Endothelial cell of umbilical vein (primary cell): Measurements from ENCODE around the gene SYTL1. TPM values are rescaled to one million over a fixed set of nuclear protein-coding genes. Genes with fewer than 3 reads are reported as not detected.

Source experiments
- BruUV-seq: library from RNA; stranded (reverse); fragments of 400-500 nt; replicated peaks from 2 replicates; lab custom pipeline; 2021; lab: Mats Ljungman, UMichigan
- CTCF ChIA-PET: fragments of 300-600, 350-600 bp; sonication (Branson Sonifier 250); formaldehyde crosslinking; loops from one replicate; lab custom pipeline; 2021; ENCODE audit warnings: antibody characterized with exemption, inconsistent platforms; lab: Charles Lee
- POLR2A ChIA-PET: fragments of 300-600, 350-600 bp; sonication (Branson Sonifier 250); formaldehyde crosslinking; loops from one replicate; lab custom pipeline; 2021; ENCODE audit warnings: antibody characterized with exemption, inconsistent platforms; lab: Charles Lee
- DNase-seq: peaks from one replicate; pipeline ENCODE4 v3.0.0-alpha.2; 2011; ENCODE audit warnings: low read depth, low spot score
- FAIRE-seq: peaks from 2 replicates; lab custom pipeline; 2011; peaks lifted over from hg19 to GRCh38; lab: Jason Lieb, UNC
- H2AFZ ChIP-seq: 2 replicates; pipeline ENCODE4 v1.6.0; 2012; ENCODE audit warnings: low read depth, low read length, control low read depth, inconsistent platforms
- H3K27ac ChIP-seq: 2 replicates; pipeline ENCODE4 v1.5.1; 2011; ENCODE audit warnings: low read depth, mild to moderate bottlenecking, control low read depth, low read length, moderate library complexity; ENCODE audit not compliant: insufficient read depth
- H3K27me3 ChIP-seq, 2 experiments: 2 replicates each; pipeline versions ENCODE4 v1.6.0 to v1.6.1; 2011; ENCODE audit warnings: low read length in 2 of 2, mixed read lengths in 1 of 2; ENCODE audit not compliant: control insufficient read depth in 2 of 2, insufficient read depth in 2 of 2
- H3K36me3 ChIP-seq, 2 experiments: 2 replicates in 1 of 2; 3 replicates in 1 of 2; pipeline ENCODE4 v1.5.1; 2011; ENCODE audit warnings: low read length in 2 of 2, mild to moderate bottlenecking in 1 of 2, moderate library complexity in 1 of 2; ENCODE audit not compliant: control insufficient read depth in 2 of 2, insufficient read depth in 2 of 2; ENCODE audit errors: extremely low read depth in 1 of 2
- H3K4me1 ChIP-seq: 3 replicates; pipeline ENCODE4 v1.5.1; 2011; ENCODE audit warnings: mild to moderate bottlenecking, low read length; ENCODE audit not compliant: control insufficient read depth, insufficient read depth; ENCODE audit errors: extremely low read depth
- H3K4me2 ChIP-seq: 2 replicates; pipeline ENCODE4 v1.6.1; 2011; ENCODE audit warnings: low read length, control low read depth, mixed read lengths; ENCODE audit not compliant: insufficient read depth
- H3K4me3 ChIP-seq, 3 experiments: fragments of 200-600 bp in 1 of 3; sonication (generic), shearing (Covaris generic) in 1 of 3; replicated peaks in 1 of 3; 2 replicates each; pipeline ENCODE4 v1.5.1; 2011 to 2016; ENCODE audit warnings: control low read depth in 3 of 3, low read length in 3 of 3, mild to moderate bottlenecking in 2 of 3, inconsistent platforms in 1 of 3, low read depth in 1 of 3, moderate library complexity in 1 of 3; ENCODE audit not compliant: insufficient read depth in 1 of 3
- H3K79me2 ChIP-seq: 2 replicates; pipeline ENCODE4 v1.6.0; 2012; ENCODE audit warnings: low read length, inconsistent platforms; ENCODE audit not compliant: control insufficient read depth, insufficient read depth
- H3K9ac ChIP-seq: replicated peaks from 2 replicates; pipeline ENCODE3; 2011; ENCODE audit warnings: low read length, control low read depth; ENCODE audit not compliant: insufficient read depth; ENCODE audit errors: extremely low read depth
- H3K9me1 ChIP-seq: replicated peaks from 3 replicates; pipeline ENCODE4 v1.6.0; 2011; ENCODE audit warnings: mild to moderate bottlenecking, low read length; ENCODE audit not compliant: control insufficient read depth, insufficient read depth; ENCODE audit errors: extremely low read depth
- H3K9me3 ChIP-seq: replicated peaks from 2 replicates; pipeline ENCODE4 v1.5.1; 2012; ENCODE audit warnings: low read length, inconsistent platforms; ENCODE audit not compliant: control insufficient read depth, insufficient read depth
- H4K20me1 ChIP-seq: replicated peaks from 2 replicates; pipeline ENCODE3; 2011; ENCODE audit warnings: mild to moderate bottlenecking, low read length; ENCODE audit not compliant: control insufficient read depth, insufficient read depth; ENCODE audit errors: extremely low read depth
- CTCF ChIP-seq, 2 donors: IDR thresholded peaks; 1 replicate in 1 of 2; 2 replicates in 1 of 2; pipeline ENCODE4 v1.5.1; 2011; ENCODE audit warnings: low read length in 2 of 2, mild to moderate bottlenecking in 2 of 2, moderate library complexity in 2 of 2, control low read depth in 1 of 2, inconsistent platforms in 1 of 2, low read depth in 1 of 2; ENCODE audit not compliant: insufficient read depth in 1 of 2; ENCODE audit errors: extremely low read depth in 1 of 2
- EZH2 ChIP-seq: IDR thresholded peaks from 2 replicates; pipeline ENCODE4 v1.6.1; 2012; ENCODE audit warnings: borderline replicate concordance, low read depth, mild to moderate bottlenecking, moderate library complexity, low read length, inconsistent platforms; ENCODE audit not compliant: severe bottlenecking
- FOS ChIP-seq: IDR thresholded peaks from 2 replicates; pipeline ENCODE4 v1.6.1; 2011; ENCODE audit warnings: mild to moderate bottlenecking, low read length, moderate library complexity, borderline replicate concordance; ENCODE audit not compliant: insufficient read depth
- GATA2 ChIP-seq: IDR thresholded peaks from 2 replicates; pipeline ENCODE4 v1.7.0; 2011; ENCODE audit warnings: low read depth, mild to moderate bottlenecking, moderate library complexity, mixed read lengths, low read length; ENCODE audit not compliant: insufficient read length, insufficient read depth
- JUN ChIP-seq: IDR thresholded peaks from 2 replicates; pipeline ENCODE4 v1.6.1; 2011; ENCODE audit warnings: borderline replicate concordance, low read depth; ENCODE audit not compliant: insufficient read length, insufficient read depth
- MAX ChIP-seq: IDR thresholded peaks from 2 replicates; pipeline ENCODE4 v1.6.1; 2011; ENCODE audit not compliant: insufficient read depth, insufficient read length
- MYC ChIP-seq: IDR thresholded peaks from one replicate; pipeline ENCODE4 v1.6.1; 2011; ENCODE audit warnings: mild to moderate bottlenecking, low read depth, low read length
- POLR2A ChIP-seq: IDR thresholded peaks from 2 replicates; pipeline ENCODE4 v1.6.1; 2012; ENCODE audit warnings: low read depth, mild to moderate bottlenecking, control low read depth, low read length
- POLR2AphosphoS5 ChIP-seq: IDR thresholded peaks from 2 replicates; pipeline ENCODE4 v1.6.1; 2012; ENCODE audit warnings: low read depth, mild to moderate bottlenecking, control low read depth, low read length, moderate library complexity; ENCODE audit not compliant: insufficient read depth
- dilution Hi-C: fragments of 300-500 bp; cut with MboI; formaldehyde crosslinking; loops from one replicate; pipeline ENCODE4 v1.15.0; 2019; ENCODE audit warnings: low sequenced_read_pairs; ENCODE audit not compliant: extremely low pct_ligation_motif_present
- intact Hi-C: fragments of 100-400 bp; cut with micrococcal nuclease; formaldehyde crosslinking; loops from one replicate; pipeline ENCODE4 v1.10.0; 2022
- polyA plus RNA-seq, 4 experiments: library from polyadenylated mRNA; depleted of rRNA in 3 of 4; stranded (reverse) in 3 of 4; unstranded in 1 of 4; fragments of >200 nt; gene quantifications; 2 replicates each; pipeline versions ENCODE4 v1.2.1 to v1.2.3, GENCODE V29; 2011 to 2012; ENCODE audit warnings: missing spikeins in 1 of 4
- total RNA-seq: library from RNA; stranded (reverse); gene quantifications from 2 replicates; pipeline ENCODE4 v1.2.3, GENCODE V29; 2021

SYTL1 gene
- total and polyA plus RNA-seq, 2 donors (not counting 3 experiments of a cell fraction or from before 2014, with no cell fraction given): 0.04 TPM; not detected in 1

- no peak for DNase-seq
- no peak for FAIRE-seq
- TF ChIP-seq GATA2 (no peak), FOS (no peak), MYC (no peak), JUN (no peak), MAX (no peak), CTCF (IDR thresholded peaks at IDR 0.05; ENCODE audit: extremely low read depth in 1 of 2, insufficient read depth in 1 of 2, low read depth in 1 of 2, low read length in 2 of 2) (no peak), EZH2 (no peak), POLR2A (no peak), POLR2AphosphoS5 (no peak)
- H3K27ac ChIP-seq: no peak overlapping the region
- no peak overlapping the region for H3K4me3 ChIP-seq
- peaks cover 7% of the 10 kb centered on the region for H3K4me1 ChIP-seq
- POLR2A ChIA-PET: no interaction called here
- no peaks in the 10 kb centered on the region for H3K36me3 ChIP-seq
- dilution Hi-C loops: no loop called here
- H3K9ac ChIP-seq: no peak overlapping the region
- no peaks in the 10 kb centered on the region for H3K79me2 ChIP-seq
- H3K9me1 ChIP-seq: no peaks in the 10 kb centered on the region
- no peak overlapping the region for H2AFZ ChIP-seq
- H3K27me3 ChIP-seq: peaks cover 2 to 5% of the 10 kb centered on the region in 2 experiments
- intact Hi-C loops: no loop called here
- CTCF ChIA-PET: interaction anchor here (1.5 to 3.0 kb wide), 4 partner anchors 11 to 41 kb away, joined by 4 to 22 read pairs (median 8); no protein-coding TSS in a partner anchor
- no peak overlapping the region for H3K4me2 ChIP-seq
- no TSS peak for BruUV-seq
- H4K20me1 ChIP-seq: no peaks in the 10 kb centered on the region
- no peaks in the 10 kb centered on the region for H3K9me3 ChIP-seq
Measured at GRCh38 chr1:27346357-27346756, 4.5 kb downstream of the SYTL1 start.
